Kidney capillary endothelial cell (primary cell): ENCODE results near the gene COL15A1.

ENCODE experiments used
- DNase-seq: peaks from one replicate; pipeline ENCODE4 v3.0.0-alpha.2; 2018; ENCODE audit warnings: low spot score

COL15A1 gene

GRCh38 chr9:99015448-99015847 lies 71.7 kb downstream of the COL15A1 start:
- no peak for DNase-seq

- DNase-seq: no peak
These were observed 72.2 kb downstream of the COL15A1 start for GRCh38 chr9:99015890-99016289.

- DNase-seq: no peak
These were observed 73.1 kb downstream of the COL15A1 start for GRCh38 chr9:99016681-99017387.

- no peak for DNase-seq
These were observed 74.9 kb downstream of the COL15A1 start for GRCh38 chr9:99018653-99019052.

GRCh38 chr9:99019510-99020331 lies 76.0 kb downstream of the COL15A1 start:
- DNase-seq: peak; percentile 76

GRCh38 chr9:99020786-99021436 lies 77.2 kb downstream of the COL15A1 start:
- no peak for DNase-seq

- no peak for DNase-seq
These were observed 77.8 kb downstream of the COL15A1 start for GRCh38 chr9:99021512-99021911.

- DNase-seq: no peak
These were observed 79.5 kb downstream of the COL15A1 start for GRCh38 chr9:99023231-99023630.

GRCh38 chr9:99023831-99024230 lies 80.1 kb downstream of the COL15A1 start:
- no peak for DNase-seq

GRCh38 chr9:99024959-99025358 lies 81.3 kb downstream of the COL15A1 start:
- DNase-seq: no peak

- DNase-seq: no peak
These were observed 82.0 kb downstream of the COL15A1 start for GRCh38 chr9:99025616-99026270.

- no peak for DNase-seq
These were observed 82.7 kb downstream of the COL15A1 start for GRCh38 chr9:99026271-99026955.

- DNase-seq: no peak
These were observed 83.2 kb downstream of the COL15A1 start for GRCh38 chr9:99026956-99027298.

GRCh38 chr9:99027443-99027842 lies 83.7 kb downstream of the COL15A1 start:
- DNase-seq: no peak

GRCh38 chr9:99029083-99029645 lies 85.5 kb downstream of the COL15A1 start:
- no peak for DNase-seq

GRCh38 chr9:99030092-99030511 lies 86.4 kb downstream of the COL15A1 start:
- DNase-seq: no peak

- no peak for DNase-seq
These were observed 87.0 kb downstream of the COL15A1 start for GRCh38 chr9:99030610-99031109.

GRCh38 chr9:99031319-99031718 lies 87.6 kb downstream of the COL15A1 start:
- DNase-seq: no peak

- DNase-seq: no peak
These were observed 88.3 kb downstream of the COL15A1 start for GRCh38 chr9:99031994-99032393.

GRCh38 chr9:99034149-99034548 lies 90.4 kb downstream of the COL15A1 start:
- no peak for DNase-seq

GRCh38 chr9:99035313-99035712 lies 91.6 kb downstream of the COL15A1 start:
- no peak for DNase-seq
